ENCODE results near the gene YPEL3. TPM values are rescaled to one million over a fixed set of nuclear protein-coding genes. Genes with fewer than 3 reads are reported as not detected.
A peak's percentile ranks its signal among the peaks of the same experiment; 100 is the strongest.

YPEL3 gene
- total RNA-seq, 3 donors from 2014 or later (not counting 1 experiment from before 2014, with no cell fraction given): 148 to 177 (median 160) TPM

- no peaks in the 10 kb centered on the region for H3K27me3 ChIP-seq (ENCODE audit: control insufficient read depth, insufficient read depth, low read length)
- no peak overlapping the region for H3K27ac Mint-ChIP-seq
- no peaks in the 10 kb centered on the region for H3K4me1 ChIP-seq (ENCODE audit: control insufficient read depth, insufficient read depth, low read length)
- intact Hi-C loops (cut with micrococcal nuclease): no loop called here
- no peaks in the 10 kb centered on the region for H3K9me3 Mint-ChIP-seq
- H3K9me3 ChIP-seq (ENCODE audit: control insufficient read depth, insufficient read depth, low read length): no peaks in the 10 kb centered on the region
- H3K36me3 ChIP-seq (ENCODE audit: control insufficient read depth, insufficient read depth, low read length): peaks cover 17% of the 10 kb centered on the region
- no peak overlapping the region for H3K4me3 Mint-ChIP-seq
- peaks cover 0 to 6% of the 10 kb centered on the region in 2 donors for H3K4me1 Mint-ChIP-seq
- H3K27me3 Mint-ChIP-seq (ENCODE audit: low read depth in 2 of 2): no peaks in the 10 kb centered on the region
- TF ChIP-seq CTCF (IDR thresholded peaks at IDR 0.05): no peak
- DNase-seq (no peak), ATAC-seq (no peak)
- no peak overlapping the region for H3K4me3 ChIP-seq (ENCODE audit: low read length)
- 96% methylated on average over 20 of the region's 20 CpGs for WGBS (ENCODE audit: insufficient coverage)
- peaks cover 7% of the 10 kb centered on the region for H3K36me3 Mint-ChIP-seq
- no peak overlapping the region for H3K27ac ChIP-seq (ENCODE audit: low read length)
These were observed 17.8 kb upstream of the YPEL3 start for GRCh38 chr16:30113711-30114333.

- no peaks in the 10 kb centered on the region for H3K9me3 Mint-ChIP-seq
- peaks cover 7% of the 10 kb centered on the region for H3K36me3 Mint-ChIP-seq
- 97% methylated on average over 20 of the region's 20 CpGs for WGBS (ENCODE audit: insufficient coverage)
- ATAC-seq (no peak), DNase-seq (no peak)
- H3K4me3 Mint-ChIP-seq: no peak within 1 kb of the TSS
- H3K4me1 Mint-ChIP-seq: peaks cover 0 to 6% of the 10 kb centered on the region in 2 donors
- Histone ChIP-seq H3K36me3 (ENCODE audit: control insufficient read depth, insufficient read depth, low read length) (peaks cover 21% of the 10 kb centered on the region), H3K27me3 (ENCODE audit: control insufficient read depth, insufficient read depth, low read length) (no peaks in the 10 kb centered on the region), H3K4me1 (ENCODE audit: control insufficient read depth, insufficient read depth, low read length) (no peaks in the 10 kb centered on the region), H3K9me3 (ENCODE audit: control insufficient read depth, insufficient read depth, low read length) (no peaks in the 10 kb centered on the region), H3K27ac (ENCODE audit: low read length) (no peak within 1 kb of the TSS), H3K4me3 (ENCODE audit: low read length) (no peak within 1 kb of the TSS)
- no peak for TF ChIP-seq CTCF (IDR thresholded peaks at IDR 0.05)
- H3K27ac Mint-ChIP-seq: peak within 1 kb of the TSS in 1 of 2 donors; percentile 40
- intact Hi-C loops (cut with micrococcal nuclease): no loop called here
- no peaks in the 10 kb centered on the region for H3K27me3 Mint-ChIP-seq (ENCODE audit: low read depth in 2 of 2)
These were observed 17.2 kb upstream of the YPEL3 start, which contains the start of gene GDPD3 for GRCh38 chr16:30113031-30113710. GDPD3 (minus strand) TSS chr16:30113537; CDS start chr16:30113478, 59 bp downstream.

- peak overlapping the region in 1 of 2 donors; percentile 40 for H3K27ac Mint-ChIP-seq
- WGBS (ENCODE audit: insufficient coverage): 88% methylated on average over 29 of the region's 29 CpGs
- no peaks in the 10 kb centered on the region for H3K27me3 Mint-ChIP-seq (ENCODE audit: low read depth in 2 of 2)
These were observed 16.4 kb upstream of the YPEL3 start for GRCh38 chr16:30112197-30113030.

More at GRCh38 chr16:30112197-30113030, 16.4 kb upstream of the YPEL3 start:
- DNase-seq: peak; percentile 37 to 72
- intact Hi-C loops (cut with micrococcal nuclease): no loop called here
- Mint-ChIP-seq H3K36me3 (peaks cover 7% of the 10 kb centered on the region), H3K9me3 (no peaks in the 10 kb centered on the region), H3K4me3 (no peak overlapping the region), H3K4me1 (peaks cover 0 to 6% of the 10 kb centered on the region in 2 donors)
- H3K27ac ChIP-seq (ENCODE audit: low read length): no peak overlapping the region
- H3K4me1 ChIP-seq (ENCODE audit: control insufficient read depth, insufficient read depth, low read length): no peaks in the 10 kb centered on the region
- H3K36me3 ChIP-seq (ENCODE audit: control insufficient read depth, insufficient read depth, low read length): peaks cover 18% of the 10 kb centered on the region
- peak; percentile 45 for TF ChIP-seq CTCF (IDR thresholded peaks at IDR 0.05)
- ATAC-seq: peak in 1 of 3 donors; percentile 60
- H3K9me3 ChIP-seq (ENCODE audit: control insufficient read depth, insufficient read depth, low read length): no peaks in the 10 kb centered on the region
- no peak overlapping the region for H3K4me3 ChIP-seq (ENCODE audit: low read length)
- no peaks in the 10 kb centered on the region for H3K27me3 ChIP-seq (ENCODE audit: control insufficient read depth, insufficient read depth, low read length)

Data from natural killer cell (primary cell).